HUES6 (cell line): ENCODE measurements around the gene KIF1A.

Source experiments
- H3K27ac ChIP-seq: 2 replicates; pipeline ENCODE4 v1.7.0; 2013; ENCODE audit warnings: low read depth, mild to moderate bottlenecking, low read length, inconsistent platforms
- H3K27me3 ChIP-seq: 2 replicates; pipeline ENCODE4 v1.6.1; 2013; ENCODE audit warnings: low read length; ENCODE audit not compliant: control insufficient read depth, insufficient read depth
- H3K36me3 ChIP-seq: 2 replicates; pipeline ENCODE4 v1.6.1; 2013; ENCODE audit warnings: low read length; ENCODE audit not compliant: control insufficient read depth, insufficient read depth
- H3K4me1 ChIP-seq: 2 replicates; pipeline ENCODE4 v1.6.1; 2013; ENCODE audit warnings: low read length; ENCODE audit not compliant: control insufficient read depth, insufficient read depth
- H3K4me3 ChIP-seq: 2 replicates; pipeline ENCODE4 v1.5.1; 2013; ENCODE audit warnings: low read depth, low read length
- H3K9ac ChIP-seq: one replicate; pipeline ENCODE4 v1.6.1; 2013; ENCODE audit warnings: mild to moderate bottlenecking, low read length
- H3K9me3 ChIP-seq: 2 replicates; pipeline ENCODE4 v1.6.1; 2013; ENCODE audit warnings: low read depth, low read length; ENCODE audit not compliant: control insufficient read depth, insufficient read depth

The KIF1A gene

GRCh38 chr2:240720686-240721595, 99.1 kb downstream of the KIF1A start:
- Histone ChIP-seq H3K4me3 (no peak overlapping the region), H3K27ac (no peak overlapping the region), H3K36me3 (peaks cover 97% of the 10 kb centered on the region), H3K9ac (no peak overlapping the region), H3K9me3 (no peaks in the 10 kb centered on the region), H3K4me1 (no peaks in the 10 kb centered on the region), H3K27me3 (no peaks in the 10 kb centered on the region)

- Histone ChIP-seq H3K9me3 (no peaks in the 10 kb centered on the region), H3K27me3 (no peaks in the 10 kb centered on the region), H3K4me1 (no peaks in the 10 kb centered on the region), H3K9ac (no peak overlapping the region), H3K27ac (no peak overlapping the region), H3K4me3 (no peak overlapping the region), H3K36me3 (peaks cover 91% of the 10 kb centered on the region)
These were observed 100.1 kb downstream of the KIF1A start for GRCh38 chr2:240719676-240720545.

GRCh38 chr2:240718896-240719490, 101.0 kb downstream of the KIF1A start:
- H3K9ac ChIP-seq = no peak overlapping the region
- no peaks in the 10 kb centered on the region for H3K4me1 ChIP-seq
- no peak overlapping the region for H3K27ac ChIP-seq
- no peaks in the 10 kb centered on the region for H3K27me3 ChIP-seq
- no peak overlapping the region for H3K4me3 ChIP-seq
- H3K9me3 ChIP-seq = no peaks in the 10 kb centered on the region
- H3K36me3 ChIP-seq = peaks cover 85% of the 10 kb centered on the region

- H3K36me3 ChIP-seq = peaks cover 74% of the 10 kb centered on the region
- no peak overlapping the region for H3K27ac ChIP-seq
These were observed 102.1 kb downstream of the KIF1A start for GRCh38 chr2:240717681-240718581.

GRCh38 chr2:240717181-240717641, 102.8 kb downstream of the KIF1A start:
- Histone ChIP-seq H3K27me3 (no peaks in the 10 kb centered on the region), H3K4me1 (no peaks in the 10 kb centered on the region), H3K36me3 (peaks cover 67% of the 10 kb centered on the region), H3K27ac (no peak overlapping the region), H3K4me3 (no peak overlapping the region), H3K9me3 (no peaks in the 10 kb centered on the region), H3K9ac (no peak overlapping the region)

More at GRCh38 chr2:240717681-240718581, 102.1 kb downstream of the KIF1A start:
- Histone ChIP-seq H3K9ac (no peak overlapping the region), H3K9me3 (no peaks in the 10 kb centered on the region), H3K27me3 (no peaks in the 10 kb centered on the region), H3K4me3 (no peak overlapping the region), H3K4me1 (no peaks in the 10 kb centered on the region)

- Histone ChIP-seq H3K4me1 (no peaks in the 10 kb centered on the region), H3K9me3 (no peaks in the 10 kb centered on the region), H3K36me3 (peaks cover 58% of the 10 kb centered on the region), H3K27me3 (no peaks in the 10 kb centered on the region), H3K9ac (no peak overlapping the region), H3K4me3 (no peak overlapping the region), H3K27ac (no peak overlapping the region)
These were observed 103.8 kb downstream of the KIF1A start for GRCh38 chr2:240716130-240716798.

- Histone ChIP-seq H3K9me3 (no peaks in the 10 kb centered on the region), H3K4me1 (no peaks in the 10 kb centered on the region), H3K27ac (no peak overlapping the region), H3K36me3 (peaks cover 46% of the 10 kb centered on the region), H3K9ac (no peak overlapping the region), H3K4me3 (no peak overlapping the region), H3K27me3 (no peaks in the 10 kb centered on the region)
These were observed 105.0 kb downstream of the KIF1A start for GRCh38 chr2:240714747-240715725.

GRCh38 chr2:240713928-240714746, 105.9 kb downstream of the KIF1A start:
- Histone ChIP-seq H3K36me3 (peaks cover 37% of the 10 kb centered on the region), H3K4me3 (no peak overlapping the region), H3K9me3 (no peaks in the 10 kb centered on the region), H3K4me1 (no peaks in the 10 kb centered on the region), H3K27me3 (no peaks in the 10 kb centered on the region), H3K9ac (no peak overlapping the region), H3K27ac (no peak overlapping the region)
